MM.1S (cell line): Measurements from ENCODE around the gene GPR137B.

Experiments used
- DNase-seq: peaks from one replicate; pipeline ENCODE4 v3.0.0-alpha.2; 2015
- H2AFZ ChIP-seq: fragments of 300-600 bp; sonication (generic); 2 replicates; pipeline ENCODE4 v1.6.0; 2016; ENCODE audit warnings: antibody characterized with exemption, low read length
- H3F3A ChIP-seq: fragments of 300-600 bp; sonication (generic); 2 replicates; pipeline ENCODE4 v1.6.1; 2016; ENCODE audit warnings: mild to moderate bottlenecking, antibody characterized with exemption, low read length, moderate library complexity, mixed read lengths; ENCODE audit not compliant: insufficient read depth
- H3K27ac ChIP-seq: fragments of 300-600 bp; sonication (generic); 2 replicates; pipeline ENCODE4 v1.5.1; 2016; ENCODE audit warnings: mild to moderate bottlenecking, low read length
- H3K27me3 ChIP-seq: fragments of 300-600 bp; sonication (generic); replicated peaks from 2 replicates; pipeline ENCODE4 v1.6.0; 2016; ENCODE audit warnings: low read length; ENCODE audit not compliant: insufficient read depth
- H3K36me3 ChIP-seq: fragments of 300-600 bp; sonication (generic); replicated peaks from 2 replicates; pipeline ENCODE4 v1.6.1; 2016; ENCODE audit warnings: mild to moderate bottlenecking, low read length, mixed read lengths; ENCODE audit not compliant: insufficient read depth
- H3K4me1 ChIP-seq: fragments of 300-600 bp; sonication (generic); 2 replicates; pipeline ENCODE4 v1.6.1; 2016; ENCODE audit warnings: low read length, mixed read lengths
- H3K4me2 ChIP-seq: fragments of 300-600 bp; sonication (generic); 2 replicates; pipeline ENCODE4 v1.6.0; 2016; ENCODE audit warnings: low read depth, low read length
- H3K4me3 ChIP-seq: fragments of 300-600 bp; sonication (generic); 2 replicates; pipeline ENCODE4 v1.5.1; 2016; ENCODE audit warnings: low read length, mixed read lengths
- H3K79me2 ChIP-seq: fragments of 300-600 bp; sonication (generic); 2 replicates; pipeline ENCODE4 v1.6.1; 2016; ENCODE audit warnings: mixed run types, low read length, mixed read lengths
- H3K9ac ChIP-seq: fragments of 300-600 bp; sonication (generic); 2 replicates; pipeline ENCODE4 v1.6.1; 2016; ENCODE audit warnings: low read length, mixed read lengths
- H3K9me2 ChIP-seq: fragments of 300-600 bp; sonication (generic); replicated peaks from 2 replicates; pipeline ENCODE4 v1.6.1; 2016; ENCODE audit warnings: mild to moderate bottlenecking, low read length, mixed read lengths; ENCODE audit not compliant: insufficient read depth
- H3K9me3 ChIP-seq: fragments of 300-600 bp; sonication (generic); replicated peaks from 2 replicates; pipeline ENCODE4 v1.6.1; 2016; ENCODE audit warnings: mild to moderate bottlenecking, low read length, mixed read lengths; ENCODE audit not compliant: insufficient read depth
- H4K20me1 ChIP-seq: fragments of 300-600 bp; sonication (generic); 2 replicates; pipeline ENCODE4 v1.6.1; 2016; ENCODE audit warnings: mild to moderate bottlenecking, low read length, moderate library complexity, mixed read lengths; ENCODE audit not compliant: insufficient read depth
- EZH2 ChIP-seq: fragments of 300-600 bp; sonication (generic); optimal IDR thresholded peaks from 2 replicates; pipeline ENCODE3; 2017; ENCODE audit warnings: low read depth, mild to moderate bottlenecking, antibody characterized with exemption, low read length, mixed read lengths
- EZH2phosphoT487 ChIP-seq: fragments of 300-600 bp; sonication (generic); IDR thresholded peaks from 2 replicates; pipeline ENCODE4 v1.6.1; 2018; ENCODE audit warnings: antibody characterized with exemption, low read length
- TF ChIP-seq, protein P1 (sequence below): fragments of 300-600 bp; sonication (generic); IDR thresholded peaks from 2 replicates; pipeline ENCODE4 v1.5.1; 2016; ENCODE audit warnings: antibody characterized with exemption, low read length, mixed read lengths

The GPR137B gene

DNA sequence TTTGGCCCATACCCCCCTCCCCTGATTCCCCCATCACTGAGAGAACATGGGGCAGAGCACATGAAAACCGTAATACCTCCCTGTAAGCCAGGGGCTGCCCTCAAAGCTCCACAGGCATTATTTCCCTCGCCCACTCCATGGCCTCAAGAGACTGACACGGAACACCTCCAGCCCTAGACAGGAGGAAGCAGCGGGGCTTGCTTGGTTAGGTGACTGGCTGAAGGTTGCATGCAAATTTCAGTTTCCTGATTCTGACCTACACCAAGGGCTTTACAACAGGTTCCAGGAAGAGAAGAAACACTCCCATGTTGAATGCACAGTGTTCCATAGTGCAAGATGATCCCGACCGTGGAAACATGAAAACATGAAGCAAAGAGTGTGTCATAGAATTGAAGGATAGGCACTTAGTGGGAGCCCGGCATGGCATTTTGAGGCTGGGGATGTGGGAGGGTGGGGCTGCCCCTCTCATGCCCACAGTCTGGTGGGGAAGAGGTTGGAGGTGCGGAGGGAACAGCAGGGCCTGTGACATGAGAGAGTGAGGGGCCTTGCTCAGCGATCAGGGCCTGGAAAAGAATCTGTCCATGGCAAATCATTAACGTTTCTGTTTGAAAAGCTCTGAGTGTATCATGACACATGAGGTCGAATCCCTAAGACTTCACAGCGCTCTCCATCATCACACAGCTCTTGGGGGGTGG lies 33.5 kb downstream of the GPR137B start:
- H4K20me1 ChIP-seq: no peaks in the 10 kb centered on the region
- H3K9ac ChIP-seq: no peak overlapping the region

DNA sequence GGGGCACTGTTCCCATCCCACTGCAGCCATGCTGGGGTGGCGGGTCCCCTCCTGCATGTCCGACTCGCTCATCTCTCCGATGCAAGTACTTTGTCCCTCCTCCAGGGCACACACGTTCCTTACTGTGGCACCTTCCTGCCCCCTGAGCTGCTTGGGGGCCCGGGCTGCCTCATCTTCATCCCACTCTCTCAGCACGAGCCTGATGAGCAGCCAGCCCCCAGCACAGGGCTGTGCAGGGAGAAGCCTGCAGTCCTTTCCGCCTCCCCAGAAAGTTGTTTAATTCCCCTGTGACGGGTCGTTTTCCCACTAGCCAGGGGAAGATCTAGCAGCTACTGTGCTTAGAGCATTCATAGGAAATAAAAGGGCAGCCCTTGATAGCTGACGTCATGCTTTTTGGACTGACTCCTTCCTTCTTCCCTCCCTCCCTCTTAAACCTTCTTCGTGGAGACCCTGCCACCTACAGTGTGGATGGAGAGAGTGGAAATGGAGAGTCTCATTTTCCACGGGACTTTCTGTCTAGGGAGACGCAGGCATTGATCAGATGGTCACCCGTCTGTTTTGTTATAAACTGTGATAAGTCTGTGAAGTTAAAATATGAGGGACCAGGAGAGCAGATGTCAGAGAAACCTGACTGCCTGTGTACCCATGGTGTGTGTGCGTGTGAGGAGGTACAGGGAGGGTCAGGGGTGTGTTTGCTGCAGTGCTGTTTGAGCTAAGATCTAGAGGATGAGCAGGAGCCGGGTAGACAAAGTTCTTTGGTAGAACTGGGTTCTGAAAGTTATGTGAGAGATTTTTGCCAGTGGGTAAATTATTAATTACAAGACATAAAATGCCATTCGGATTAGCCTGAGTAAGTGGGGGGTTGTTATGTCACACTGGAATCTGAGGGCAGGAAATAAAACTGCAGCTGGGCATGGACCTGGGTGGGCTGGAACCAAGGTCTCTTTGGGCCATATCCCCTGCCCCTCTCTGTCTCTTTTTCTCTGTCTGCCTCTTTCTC lies 34.3 kb downstream of the GPR137B start:
- H3K27ac ChIP-seq: no peak overlapping the region
- H3K79me2 ChIP-seq: no peaks in the 10 kb centered on the region
- TF ChIP-seq, protein P1, sequence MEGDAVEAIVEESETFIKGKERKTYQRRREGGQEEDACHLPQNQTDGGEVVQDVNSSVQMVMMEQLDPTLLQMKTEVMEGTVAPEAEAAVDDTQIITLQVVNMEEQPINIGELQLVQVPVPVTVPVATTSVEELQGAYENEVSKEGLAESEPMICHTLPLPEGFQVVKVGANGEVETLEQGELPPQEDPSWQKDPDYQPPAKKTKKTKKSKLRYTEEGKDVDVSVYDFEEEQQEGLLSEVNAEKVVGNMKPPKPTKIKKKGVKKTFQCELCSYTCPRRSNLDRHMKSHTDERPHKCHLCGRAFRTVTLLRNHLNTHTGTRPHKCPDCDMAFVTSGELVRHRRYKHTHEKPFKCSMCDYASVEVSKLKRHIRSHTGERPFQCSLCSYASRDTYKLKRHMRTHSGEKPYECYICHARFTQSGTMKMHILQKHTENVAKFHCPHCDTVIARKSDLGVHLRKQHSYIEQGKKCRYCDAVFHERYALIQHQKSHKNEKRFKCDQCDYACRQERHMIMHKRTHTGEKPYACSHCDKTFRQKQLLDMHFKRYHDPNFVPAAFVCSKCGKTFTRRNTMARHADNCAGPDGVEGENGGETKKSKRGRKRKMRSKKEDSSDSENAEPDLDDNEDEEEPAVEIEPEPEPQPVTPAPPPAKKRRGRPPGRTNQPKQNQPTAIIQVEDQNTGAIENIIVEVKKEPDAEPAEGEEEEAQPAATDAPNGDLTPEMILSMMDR: no peak
- no peak for TF ChIP-seq EZH2
- no peak for TF ChIP-seq EZH2phosphoT487
- DNase-seq: no peak
- H3K36me3 ChIP-seq: no peaks in the 10 kb centered on the region
- H2AFZ ChIP-seq: no peak overlapping the region
- H3K4me3 ChIP-seq: no peak overlapping the region
- H3K27me3 ChIP-seq: peaks cover 15% of the 10 kb centered on the region
- H3K9me2 ChIP-seq: no peaks in the 10 kb centered on the region
- H4K20me1 ChIP-seq: no peaks in the 10 kb centered on the region
- H3K4me2 ChIP-seq: no peak overlapping the region
- no peaks in the 10 kb centered on the region for H3K4me1 ChIP-seq
- H3K9ac ChIP-seq: no peak overlapping the region
- H3F3A ChIP-seq: no peaks in the 10 kb centered on the region
- H3K9me3 ChIP-seq: no peaks in the 10 kb centered on the region

More for the DNA sequence above, 33.5 kb downstream of the GPR137B start:
- Histone ChIP-seq H3F3A (no peaks in the 10 kb centered on the region), H3K36me3 (no peaks in the 10 kb centered on the region), H3K4me1 (no peaks in the 10 kb centered on the region), H2AFZ (no peak overlapping the region), H3K9me2 (no peaks in the 10 kb centered on the region), H3K27ac (no peak overlapping the region), H3K79me2 (no peaks in the 10 kb centered on the region), H3K4me2 (no peak overlapping the region), H3K27me3 (peaks cover 15% of the 10 kb centered on the region), H3K9me3 (no peaks in the 10 kb centered on the region), H3K4me3 (no peak overlapping the region)
- TF ChIP-seq, protein P1: no peak
- TF ChIP-seq EZH2 (no peak), EZH2phosphoT487 (no peak)
- DNase-seq: no peak

DNA sequence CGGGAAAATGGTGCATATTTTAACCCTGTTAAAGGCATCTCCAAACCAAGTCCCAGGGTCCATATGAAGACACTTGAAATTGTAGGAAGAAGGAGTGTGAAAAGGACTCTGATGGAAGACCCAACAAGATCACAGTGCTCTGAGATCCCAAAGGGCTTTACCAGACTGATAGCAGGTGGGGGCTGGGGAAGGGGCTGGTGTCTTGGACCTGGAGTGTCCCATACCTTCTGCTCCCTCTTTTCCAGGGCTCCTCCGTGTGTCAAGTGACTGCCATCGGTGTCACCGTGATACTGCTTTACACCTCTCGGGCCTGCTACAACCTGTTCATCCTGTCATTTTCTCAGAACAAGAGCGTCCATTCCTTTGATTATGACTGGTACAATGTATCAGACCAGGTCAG lies 37.3 kb downstream of the GPR137B start:
- Histone ChIP-seq H3K9ac (no peak overlapping the region), H3K27ac (no peak overlapping the region), H3K4me2 (no peak overlapping the region), H3K9me2 (no peaks in the 10 kb centered on the region), H3K9me3 (no peaks in the 10 kb centered on the region), H3K4me3 (no peak overlapping the region), H3K4me1 (no peaks in the 10 kb centered on the region), H3F3A (no peaks in the 10 kb centered on the region), H4K20me1 (no peaks in the 10 kb centered on the region), H2AFZ (no peak overlapping the region), H3K27me3 (0 out of 2 replicates have a peak, but pooled peaks cover 6% of the 10 kb centered on the region), H3K36me3 (no peaks in the 10 kb centered on the region), H3K79me2 (no peaks in the 10 kb centered on the region)
- no peak for TF ChIP-seq EZH2phosphoT487
- no peak for TF ChIP-seq EZH2
- TF ChIP-seq, protein P1: no peak
- DNase-seq: no peak
